Adrenal gland (tissue), 12 donors: ENCODE data around the gene S100A5. TPM values are rescaled to one million over a fixed set of nuclear protein-coding genes. Genes with fewer than 3 reads are reported as not detected.
A peak's percentile ranks its signal among the peaks of the same experiment; 100 is the strongest.

Experiments used
- DNase-seq, 7 donors: peaks; one replicate each; pipeline ENCODE4 v3.0.0-alpha.2; 2019 to 2020
- H3K27ac ChIP-seq, 5 donors: fragments of 200-600 bp; sonication (generic) in 4 of 5; 1 replicate in 3 of 5; 2 replicates in 2 of 5; pipeline versions ENCODE4 v1.5.1 to v1.8.0; 2016 to 2020; ENCODE audit warnings: mild to moderate bottlenecking in 1 of 5
- H3K27me3 ChIP-seq: fragments of 200-600 bp; 2 replicates; pipeline ENCODE4 v1.8.0; 2021
- H3K36me3 ChIP-seq, 2 donors: fragments of 200-600 bp; replicated peaks in 1 of 2; 1 replicate in 1 of 2; 2 replicates in 1 of 2; pipeline versions ENCODE4 v1.5.1 to v1.8.0; 2018 to 2022
- H3K4me1 ChIP-seq, 2 donors: fragments of 200-600 bp; replicated peaks in 1 of 2; 1 replicate in 1 of 2; 2 replicates in 1 of 2; pipeline versions ENCODE4 v1.5.1 to v1.8.0; 2018 to 2021
- H3K4me3 ChIP-seq, 4 donors: fragments of 200-600 bp; sonication (generic) in 3 of 4; one replicate each; pipeline ENCODE4 v1.5.1; 2016 to 2018
- H3K9me3 ChIP-seq, 3 donors: fragments of 200-600 bp; sonication (generic) in 1 of 3; replicated peaks in 1 of 3; 1 replicate in 2 of 3; 2 replicates in 1 of 3; pipeline versions ENCODE4 v1.5.1 to v1.8.0; 2016 to 2021
- POLR2A ChIP-seq, 2 donors: fragments of 450-650 bp; IDR thresholded peaks; one replicate each; pipeline ENCODE4 v1.6.1; 2017; ENCODE audit warnings: antibody characterized with exemption in 2 of 2, mild to moderate bottlenecking in 2 of 2, moderate library complexity in 1 of 2
- WGBS, 4 donors: extraction: QIAGEN DNeasy Blood & Tissue Kit in 2 of 4; methylation state at CpG; one replicate each; pipeline versions ENCODE4 v1.1.5 to v1.1.7; 2013 to 2017; 5-methylcytosine and 5-hydroxymethylcytosine counted together
- intact Hi-C, 2 donors: fragments of 100-400 bp; cut with DNase I; formaldehyde crosslinking; loops; one replicate each; pipeline versions ENCODE4 v1.14.1 to v1.15.0; 2022 to 2023
- polyA plus RNA-seq, 3 donors: library from polyadenylated mRNA; stranded (reverse); fragments of 200-250 nt in 2 of 3; fragments of 350-450 nt in 1 of 3; fragmentation: Illumina TruSeq in 1 of 3; extraction: RNeasy Lipid Tissue Mini Kit (QIAGEN cat#74804) in 1 of 3; gene quantifications; one replicate each; pipeline ENCODE4 v1.2.3, GENCODE V29; 2013 to 2014
- total RNA-seq, 9 donors: library from RNA; depleted of rRNA in 4 of 9; stranded (reverse); fragments of >200 nt in 4 of 9; fragments of 120-200 nt in 1 of 9; fragmentation: NEBNext Ultra II Directional in 1 of 9; extraction: Animal tissue kit (Norgen Biotek cat#: 25700) in 1 of 9; gene quantifications; one replicate each; pipeline versions ENCODE4 v1.1.0 to v1.2.4, GENCODE V29; 2013 to 2023
- TF ChIP-seq, protein P1 (sequence below), 6 experiments: fragments of 450-650 bp in 4 of 6; fragments of 200-600 bp in 2 of 6; sonication (generic) in 1 of 6; IDR thresholded peaks; 1 replicate in 5 of 6; 2 replicates in 1 of 6; pipeline versions ENCODE4 v1.5.1 to v1.8.0; 2016 to 2021; ENCODE audit warnings: antibody characterized with exemption in 6 of 6, mild to moderate bottlenecking in 2 of 6, moderate library complexity in 1 of 6
- donor health status: healthy with polysubstance abuse.
- donor health status: Bipolar disorder and iron deficiency.
- donor health status: DM: yes; HTN: yes; CAD: no.
- donor health status: DM: no; HTN: no; CAD: no.
- donor health status: DM: no; HTN: no; CAD: no.
- donor health status: DM: yes; HTN: yes; CAD: no.

S100A5 gene
- total and polyA plus RNA-seq, 12 donors: 0.17 TPM; not detected in 11

DNA sequence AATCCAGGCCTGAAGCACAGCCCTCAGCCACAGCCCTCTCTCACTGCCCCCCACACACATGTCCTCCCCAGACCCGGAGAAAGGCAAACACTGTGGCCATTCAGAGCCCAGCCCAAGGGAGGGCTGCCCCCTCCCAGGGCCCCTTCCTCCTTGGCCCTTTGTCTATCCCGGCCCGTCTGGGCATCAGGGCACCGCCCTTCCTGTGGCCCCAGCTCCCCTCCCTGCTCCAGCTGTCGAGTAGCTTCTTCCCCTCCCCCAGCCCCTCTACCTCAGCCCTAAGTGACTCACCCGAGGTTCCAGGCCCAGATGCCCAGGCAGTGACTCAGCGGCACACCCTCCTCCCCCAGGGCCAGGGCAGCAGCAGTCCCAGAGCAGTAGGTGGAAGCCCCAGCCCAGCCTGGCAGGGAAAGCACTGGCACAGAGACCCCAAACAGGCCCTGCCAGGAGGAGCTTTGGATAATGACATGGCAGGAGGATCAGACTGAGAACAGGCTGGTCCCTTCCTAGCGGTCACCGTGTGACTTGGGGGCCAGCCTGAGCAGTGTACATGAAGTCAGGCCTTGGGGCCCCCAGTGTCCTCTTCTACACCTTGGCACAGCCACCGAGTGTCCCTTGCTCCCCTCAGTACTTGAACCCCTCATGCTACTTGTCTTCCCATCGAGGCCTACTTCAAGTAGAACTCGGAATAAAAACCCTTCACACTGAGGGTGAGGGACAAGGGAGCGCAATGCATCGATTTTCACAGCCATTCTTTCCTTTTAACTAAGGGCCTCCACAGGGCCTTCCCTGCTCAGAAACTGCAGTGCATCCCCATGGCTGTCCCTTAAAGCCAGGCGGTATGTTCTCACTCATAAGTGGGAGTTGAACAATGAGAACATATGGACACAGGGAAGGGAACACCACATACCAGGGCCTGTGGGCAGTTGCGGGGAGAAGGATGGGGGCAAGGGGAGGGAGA, 26.0 kb upstream of the S100A5 start:
- 35 to 50% (median 42%) methylated on average over 15 to 16 of the region's 16 CpGs for WGBS, 4 donors
- Histone ChIP-seq H3K4me3 (no peak overlapping the region), H3K9me3 (no peaks in the 10 kb centered on the region), H3K27ac (peak overlapping the region; percentile 23 to 96 (median 90)), H3K27me3 (no peaks in the 10 kb centered on the region), H3K36me3 (no peaks in the 10 kb centered on the region), H3K4me1 (peaks cover 26 to 34% of the 10 kb centered on the region in 2 donors)
- TF ChIP-seq, protein P1, sequence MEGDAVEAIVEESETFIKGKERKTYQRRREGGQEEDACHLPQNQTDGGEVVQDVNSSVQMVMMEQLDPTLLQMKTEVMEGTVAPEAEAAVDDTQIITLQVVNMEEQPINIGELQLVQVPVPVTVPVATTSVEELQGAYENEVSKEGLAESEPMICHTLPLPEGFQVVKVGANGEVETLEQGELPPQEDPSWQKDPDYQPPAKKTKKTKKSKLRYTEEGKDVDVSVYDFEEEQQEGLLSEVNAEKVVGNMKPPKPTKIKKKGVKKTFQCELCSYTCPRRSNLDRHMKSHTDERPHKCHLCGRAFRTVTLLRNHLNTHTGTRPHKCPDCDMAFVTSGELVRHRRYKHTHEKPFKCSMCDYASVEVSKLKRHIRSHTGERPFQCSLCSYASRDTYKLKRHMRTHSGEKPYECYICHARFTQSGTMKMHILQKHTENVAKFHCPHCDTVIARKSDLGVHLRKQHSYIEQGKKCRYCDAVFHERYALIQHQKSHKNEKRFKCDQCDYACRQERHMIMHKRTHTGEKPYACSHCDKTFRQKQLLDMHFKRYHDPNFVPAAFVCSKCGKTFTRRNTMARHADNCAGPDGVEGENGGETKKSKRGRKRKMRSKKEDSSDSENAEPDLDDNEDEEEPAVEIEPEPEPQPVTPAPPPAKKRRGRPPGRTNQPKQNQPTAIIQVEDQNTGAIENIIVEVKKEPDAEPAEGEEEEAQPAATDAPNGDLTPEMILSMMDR (IDR thresholded peaks at IDR 0.05): no peak
- peak; percentile 21 to 83 for TF ChIP-seq POLR2A (IDR thresholded peaks at IDR 0.05)
- intact Hi-C loops: loop anchor here (2.0 to 5.0 kb wide), 3 partner anchors 34 to 54 kb away; no protein-coding TSS in a partner anchor
- peak; percentile 96 to 99 (median 99) for DNase-seq

DNA sequence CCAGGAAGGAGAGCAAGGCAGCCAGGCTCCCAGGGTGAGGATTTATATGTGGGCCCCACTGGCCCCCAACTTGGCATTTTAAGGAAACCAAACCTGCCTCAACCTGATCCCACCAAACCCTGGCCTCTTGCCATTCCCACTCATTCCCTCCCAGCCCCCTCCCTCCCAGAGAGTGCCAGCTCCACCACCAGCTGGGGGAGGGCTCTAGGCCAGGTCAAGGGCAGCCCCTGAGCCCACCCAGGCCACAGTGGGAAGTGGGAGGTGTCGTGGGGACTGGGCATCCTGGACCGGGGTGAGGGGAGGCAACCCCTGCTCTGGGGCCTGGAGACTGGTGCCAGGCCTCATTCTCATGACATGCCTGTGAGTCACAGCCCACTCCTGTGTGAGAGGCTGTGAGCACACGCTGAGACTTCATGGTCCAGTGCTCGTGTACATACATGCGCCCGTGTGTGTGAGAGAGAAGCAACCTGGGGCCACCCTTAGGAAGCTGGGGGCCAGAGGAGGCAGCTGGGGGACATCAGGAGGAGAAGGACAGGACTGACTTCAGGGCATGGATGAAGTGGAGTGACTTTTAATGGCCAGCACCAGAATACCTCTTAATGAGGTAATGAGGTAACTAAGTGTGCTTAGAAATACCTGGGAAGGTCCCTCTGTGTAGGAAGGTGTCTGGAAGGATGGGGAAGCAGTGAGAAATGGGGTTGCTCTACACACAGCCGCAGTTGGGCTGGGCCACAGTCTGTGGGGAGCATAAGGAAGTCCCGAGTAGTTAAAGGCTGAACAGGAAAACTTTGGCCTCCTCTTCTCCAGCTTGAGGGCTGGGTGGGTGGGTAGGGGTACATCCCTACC, 25.0 kb upstream of the S100A5 start, which contains the start of gene S100A2:
TSS of gene S100A2 (minus strand) at position 316 of the 846 bp plus-strand sequence. CDS start 1,967 bp downstream, outside the sequence.
- Histone ChIP-seq H3K27me3 (no peaks in the 10 kb centered on the region), H3K4me1 (peaks cover 26 to 34% of the 10 kb centered on the region in 2 donors), H3K9me3 (no peaks in the 10 kb centered on the region), H3K36me3 (no peaks in the 10 kb centered on the region), H3K4me3 (no peak within 1 kb of the TSS), H3K27ac (peak within 1 kb of the TSS; percentile 23 to 96 (median 90))
- intact Hi-C loops: loop anchor here (2.0 to 5.0 kb wide), 3 partner anchors 33 to 53 kb away; no protein-coding TSS in a partner anchor
- TF ChIP-seq, protein P1 (IDR thresholded peaks at IDR 0.05): no peak
- peak in 1 of 2 donors; percentile 33 for TF ChIP-seq POLR2A (IDR thresholded peaks at IDR 0.05)
- WGBS, 4 donors: 33 to 63% (median 37%) methylated on average over 4 to 8 of the region's 8 CpGs
- peak; percentile 66 to 84 (median 79) for DNase-seq

DNA sequence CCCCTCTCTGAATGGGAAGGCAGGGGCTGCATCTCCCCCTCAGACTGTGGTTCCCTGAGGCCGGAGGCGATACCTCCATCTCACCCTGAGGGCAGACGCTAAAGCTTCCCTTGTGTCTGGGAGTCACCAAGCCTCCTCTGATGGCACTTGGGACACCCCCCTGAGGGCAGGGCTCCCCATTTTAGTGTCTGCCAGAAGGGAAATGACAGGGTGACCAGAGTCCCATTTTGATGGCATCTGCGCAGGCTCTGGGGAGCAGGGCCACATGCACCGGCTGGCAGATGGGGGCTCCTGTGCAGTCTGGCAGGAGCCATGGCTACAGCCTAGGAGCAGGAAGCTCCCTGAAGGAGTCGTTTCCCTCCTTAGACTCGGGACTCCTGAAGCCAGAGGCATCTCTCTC, 23.3 kb upstream of the S100A5 start:
- H3K4me1 ChIP-seq: peaks cover 26 to 34% of the 10 kb centered on the region in 2 donors
- 90 to 93% (median 93%) methylated on average over 5 to 7 of the region's 7 CpGs; no CpG with 5 or more reads in 1 of the 4 donors for WGBS, 4 donors
- no peak overlapping the region for H3K27ac ChIP-seq
- no peaks in the 10 kb centered on the region for H3K36me3 ChIP-seq
- no peaks in the 10 kb centered on the region for H3K27me3 ChIP-seq
- H3K9me3 ChIP-seq: no peaks in the 10 kb centered on the region
- H3K4me3 ChIP-seq: no peak overlapping the region
- no peak for DNase-seq
- no peak for TF ChIP-seq POLR2A (IDR thresholded peaks at IDR 0.05)
- TF ChIP-seq, protein P1 (IDR thresholded peaks at IDR 0.05): no peak
- intact Hi-C loops: no loop called here
